HCT116 (cell line): ENCODE measurements around the gene SCAF1. TPM values are rescaled to one million over a fixed set of nuclear protein-coding genes. Genes with fewer than 3 reads are reported as not detected.

ENCODE experiments used
- ATAC-seq: fragments of 200-7000 bp; cut with Tn5 transposase; 2 replicates; pipeline ENCODE4 v1.9.1; 2020; ENCODE audit warnings: mild to moderate bottlenecking, moderate library complexity
- BruUV-seq: library from RNA; stranded (reverse); fragments of 400-500 nt; replicated peaks from 2 replicates; lab custom pipeline; 2021; lab: Mats Ljungman, UMichigan
- CTCF ChIA-PET: fragments of 300-600 bp; sonication (Branson Sonifier 250); formaldehyde crosslinking; loops from one replicate; lab custom pipeline; 2021; ENCODE audit warnings: antibody characterized with exemption; lab: Charles Lee
- POLR2A ChIA-PET: fragments of 300-600, 350-600 bp; sonication (Branson Sonifier 250); formaldehyde crosslinking; loops from one replicate; lab custom pipeline; 2021; ENCODE audit warnings: antibody characterized with exemption; lab: Charles Lee
- RAD21 ChIA-PET, 2 experiments: fragments of 300-600 bp; sonication (Branson Sonifier 250); formaldehyde crosslinking; loops; one replicate each; lab custom pipeline; 2023; ENCODE audit warnings: low total read pairs in 2 of 2; ENCODE audit not compliant: uncharacterized antibody in 2 of 2, unreplicated experiment in 2 of 2, low non-redundant PET in 1 of 2; lab: Charles Lee
- DNase-seq: peaks from one replicate; pipeline ENCODE4 v3.0.0-alpha.2; 2010; ENCODE audit warnings: low read depth, low spot score
- H2AFZ ChIP-seq: fragments of 200-600 bp; shearing (Covaris generic), sonication (generic); 2 replicates; pipeline ENCODE4 v1.6.1; 2017; ENCODE audit warnings: low read depth, mixed run types, mixed read lengths, antibody characterized with exemption, low read length; ENCODE audit not compliant: poor library complexity, severe bottlenecking
- H3K27ac ChIP-seq: 2 replicates; pipeline ENCODE4 v1.5.1; 2012; ENCODE audit warnings: low read depth, low read length
- H3K27me3 ChIP-seq: fragments of 200-600 bp; sonication (generic); 2 replicates; pipeline ENCODE4 v1.6.1; 2016; ENCODE audit warnings: mixed run types, low read length, mixed read lengths; ENCODE audit not compliant: insufficient read depth
- H3K36me3 ChIP-seq, 2 experiments: fragments of 200-500 bp in 1 of 2; fragments of 200-600 bp in 1 of 2; sonication (Bioruptor generic) in 1 of 2; sonication (generic) in 1 of 2; 2 replicates each; pipeline versions ENCODE4 v1.5.1 to v1.6.1; 2014 to 2016; ENCODE audit warnings: low read length in 2 of 2, inconsistent platforms in 1 of 2, mixed read lengths in 1 of 2, mixed run types in 1 of 2; ENCODE audit not compliant: insufficient read depth in 2 of 2, control insufficient read depth in 1 of 2
- H3K4me1 ChIP-seq, 2 experiments: fragments of 200-600 bp in 1 of 2; sonication (generic) in 1 of 2; 2 replicates each; pipeline versions ENCODE4 v1.5.1 to v1.6.1; 2012 to 2017; ENCODE audit warnings: low read length in 2 of 2, inconsistent platforms in 1 of 2, mild to moderate bottlenecking in 1 of 2, mixed read lengths in 1 of 2, mixed run types in 1 of 2, moderate library complexity in 1 of 2; ENCODE audit not compliant: insufficient read depth in 2 of 2, control insufficient read depth in 1 of 2
- H3K4me2 ChIP-seq: fragments of 200-600 bp; sonication (generic); 2 replicates; pipeline ENCODE4 v1.6.1; 2017; ENCODE audit warnings: mixed run types, low read length, mixed read lengths
- H3K4me3 ChIP-seq, 2 experiments: fragments of 200-600 bp in 1 of 2; sonication (generic) in 1 of 2; replicated peaks in 1 of 2; 2 replicates each; pipeline ENCODE4 v1.5.1; 2011 to 2016; ENCODE audit warnings: low read length in 2 of 2, control low read depth in 1 of 2, low read depth in 1 of 2, mild to moderate bottlenecking in 1 of 2, mixed read lengths in 1 of 2, mixed run types in 1 of 2
- H3K79me2 ChIP-seq: fragments of 200-600 bp; sonication (generic); 2 replicates; pipeline ENCODE4 v1.6.1; 2017; ENCODE audit warnings: mild to moderate bottlenecking, mixed run types, low read length, moderate library complexity, mixed read lengths; ENCODE audit not compliant: insufficient read depth
- H3K9ac ChIP-seq: fragments of 200-600 bp; sonication (generic); 2 replicates; pipeline ENCODE4 v1.6.1; 2016; ENCODE audit warnings: low read length, mixed read lengths
- H3K9me2 ChIP-seq: fragments of 200-600 bp; sonication (generic), shearing (Covaris generic); 2 replicates; pipeline ENCODE4 v1.6.1; 2017; ENCODE audit warnings: mixed run types, mild to moderate bottlenecking, moderate library complexity; ENCODE audit not compliant: insufficient read depth
- H3K9me3 ChIP-seq, 2 experiments: fragments of 200-500 bp in 1 of 2; fragments of 200-600 bp in 1 of 2; sonication (Bioruptor generic) in 1 of 2; sonication (generic) in 1 of 2; 2 replicates each; pipeline ENCODE4 v1.6.1; 2014 to 2017; ENCODE audit warnings: low read length in 2 of 2, mixed read lengths in 2 of 2, inconsistent platforms in 1 of 2, low read depth in 1 of 2, mild to moderate bottlenecking in 1 of 2, mixed run types in 1 of 2, moderate library complexity in 1 of 2; ENCODE audit not compliant: control insufficient read depth in 1 of 2, insufficient read depth in 1 of 2
- H4K20me1 ChIP-seq: fragments of 200-600 bp; sonication (generic), shearing (Covaris generic); 2 replicates; pipeline ENCODE4 v1.6.1; 2017; ENCODE audit warnings: mixed run types, mild to moderate bottlenecking, moderate library complexity; ENCODE audit not compliant: insufficient read depth
- CBX3 ChIP-seq: IDR thresholded peaks from 2 replicates; pipeline ENCODE4 v1.6.1; 2012; ENCODE audit warnings: low read depth
- CEBPB ChIP-seq: IDR thresholded peaks from 2 replicates; pipeline ENCODE4 v1.6.1; 2012; ENCODE audit warnings: low read depth
- CTCF ChIP-seq, 3 experiments: fragments of 200-600 bp in 1 of 3; sonication (generic) in 1 of 3; IDR thresholded peaks in 2 of 3; conservative IDR thresholded peaks in 1 of 3; 2 replicates each; pipeline ENCODE4 v1.5.1; 2012 to 2017; ENCODE audit warnings: low read depth in 2 of 3, low read length in 2 of 3, antibody characterized with exemption in 1 of 3, borderline replicate concordance in 1 of 3, control low read depth in 1 of 3, mild to moderate bottlenecking in 1 of 3, mixed read lengths in 1 of 3, mixed run types in 1 of 3, moderate library complexity in 1 of 3; ENCODE audit not compliant: insufficient read depth in 1 of 3
- ELF1 ChIP-seq: IDR thresholded peaks from 2 replicates; pipeline ENCODE4 v1.6.1; 2012; ENCODE audit warnings: low read depth, borderline replicate concordance
- EZH2 ChIP-seq: fragments of 200-600 bp; sonication (generic); IDR thresholded peaks from 2 replicates; pipeline ENCODE4 v1.6.1; 2017; ENCODE audit warnings: antibody characterized with exemption, mixed run types
- EZH2phosphoT487 ChIP-seq: fragments of 200-600 bp; IDR thresholded peaks from 2 replicates; pipeline ENCODE4 v1.6.1; 2018; ENCODE audit warnings: antibody characterized with exemption, borderline replicate concordance
- JUND ChIP-seq: IDR thresholded peaks from 2 replicates; pipeline ENCODE4 v1.6.1; 2012
- MAX ChIP-seq: IDR thresholded peaks from 2 replicates; pipeline ENCODE4 v1.6.1; 2012
- POLR2AphosphoS5 ChIP-seq: IDR thresholded peaks from 2 replicates; pipeline ENCODE4 v1.6.1; 2011; ENCODE audit warnings: mild to moderate bottlenecking, low read depth, low read length, moderate library complexity
- REST ChIP-seq: IDR thresholded peaks from 2 replicates; pipeline ENCODE4 v1.6.1; 2012; ENCODE audit warnings: low read depth
- SP1 ChIP-seq: IDR thresholded peaks from 2 replicates; pipeline ENCODE4 v1.6.1; 2012; ENCODE audit warnings: low read depth
- TCF7L2 ChIP-seq: IDR thresholded peaks from 2 replicates; pipeline ENCODE4 v1.7.0; 2011; ENCODE audit warnings: borderline replicate concordance, inconsistent platforms; ENCODE audit not compliant: insufficient read depth, insufficient read length; ENCODE audit errors: extremely low read depth
- YY1 ChIP-seq: IDR thresholded peaks from 2 replicates; pipeline ENCODE4 v1.6.1; 2011; ENCODE audit warnings: low read length, low read depth, moderate library complexity, mild to moderate bottlenecking; ENCODE audit not compliant: insufficient replicate concordance; ENCODE audit errors: extremely low read depth
- ZBTB33 ChIP-seq: IDR thresholded peaks from 2 replicates; pipeline ENCODE4 v1.6.1; 2011; ENCODE audit warnings: mild to moderate bottlenecking, low read length, moderate library complexity; ENCODE audit not compliant: insufficient replicate concordance; ENCODE audit errors: extremely low read depth
- ZFX ChIP-seq: fragments of 450-650 bp; IDR thresholded peaks from 2 replicates; pipeline ENCODE4 v1.6.1; 2017
- ZNF274 ChIP-seq: fragments of 200-500 bp; sonication (Bioruptor generic); IDR thresholded peaks from 2 replicates; pipeline ENCODE4 v1.6.1; 2014; ENCODE audit warnings: mild to moderate bottlenecking, low read depth, low read length, inconsistent platforms
- intact Hi-C: fragments of 100-400 bp; cut with micrococcal nuclease; formaldehyde crosslinking; loops from 2 replicates; pipeline ENCODE4 v1.10.0; 2022
- total RNA-seq: library from RNA; stranded (reverse); gene quantifications from one replicate; pipeline ENCODE4 v1.2.1, GENCODE V29; 2021; ENCODE audit not compliant: unreplicated experiment

The SCAF1 gene
- total RNA-seq, 1 experiment from 2014 or later = 96.8 TPM

- intact Hi-C loops = no loop called here
- CTCF ChIA-PET = no interaction called here
Measured at GRCh38 chr19:49645592-49645991, 3.6 kb downstream of the SCAF1 start.

More at GRCh38 chr19:49645592-49645991, 3.6 kb downstream of the SCAF1 start:
- H3K27ac ChIP-seq = no peak overlapping the region
- ATAC-seq (no peak), DNase-seq (no peak)
- no peaks in the 10 kb centered on the region for H3K9me3 ChIP-seq
- no TSS peak for BruUV-seq
- H3K79me2 ChIP-seq = peaks cover 80% of the 10 kb centered on the region
- peaks cover 6 to 15% of the 10 kb centered on the region in 2 experiments for H3K4me1 ChIP-seq
- TF ChIP-seq EZH2 (no peak), REST (no peak), POLR2AphosphoS5 (no peak), EZH2phosphoT487 (no peak), CEBPB (no peak), ZFX (no peak), YY1 (no peak), ZNF274 (no peak), ZBTB33 (no peak), MAX (no peak), TCF7L2 (no peak), CTCF (IDR thresholded peaks at IDR 0.05 in 2 of 3, conservative IDR thresholded peaks at IDR 0.05 in 1 of 3; ENCODE audit: borderline replicate concordance in 1 of 3, insufficient read depth in 1 of 3, low read depth in 2 of 3, low read length in 2 of 3) (no peak), JUND (no peak), ELF1 (no peak), SP1 (no peak), CBX3 (no peak)
- H3K9ac ChIP-seq = no peak overlapping the region
- no peaks in the 10 kb centered on the region for H4K20me1 ChIP-seq
- H3K4me2 ChIP-seq = no peak overlapping the region
- no peak overlapping the region for H2AFZ ChIP-seq
- no peaks in the 10 kb centered on the region for H3K27me3 ChIP-seq
- peaks cover 23 to 25% of the 10 kb centered on the region in 2 experiments; a peak in 3 of 4 replicates for H3K36me3 ChIP-seq
- RAD21 ChIA-PET = no interaction called here
- H3K4me3 ChIP-seq = no peak overlapping the region
- H3K9me2 ChIP-seq = no peaks in the 10 kb centered on the region
- POLR2A ChIA-PET = interaction anchor here (1.6 kb wide), 1 partner anchor 31 kb away, joined by 3 read pairs; no protein-coding TSS in a partner anchor
